Duodenal mucosa (tissue), 2 donors: ENCODE results near the gene GAA.

Source experiments
- H3K27ac ChIP-seq: one replicate; pipeline ENCODE4 v1.7.0; 2013; ENCODE audit warnings: low read depth, low read length
- H3K27me3 ChIP-seq, 2 donors: one replicate each; pipeline ENCODE4 v1.7.0; 2013; ENCODE audit warnings: low read length in 2 of 2, control low read depth in 1 of 2; ENCODE audit not compliant: insufficient read depth in 2 of 2, control insufficient read depth in 1 of 2
- H3K36me3 ChIP-seq, 2 donors: one replicate each; pipeline ENCODE4 v1.7.0; 2013; ENCODE audit warnings: low read length in 2 of 2, control low read depth in 1 of 2; ENCODE audit not compliant: insufficient read depth in 2 of 2, control insufficient read depth in 1 of 2
- H3K4me1 ChIP-seq, 2 donors: one replicate each; pipeline ENCODE4 v1.7.0; 2013; ENCODE audit warnings: low read length in 2 of 2, control low read depth in 1 of 2; ENCODE audit not compliant: insufficient read depth in 2 of 2, control insufficient read depth in 1 of 2
- H3K4me3 ChIP-seq, 2 donors: one replicate each; pipeline ENCODE4 v1.7.0; 2013; ENCODE audit warnings: low read length in 2 of 2, low read depth in 1 of 2
- H3K9ac ChIP-seq, 2 donors: one replicate each; pipeline ENCODE4 v1.7.0; 2013; ENCODE audit warnings: low read length in 2 of 2, low read depth in 1 of 2
- H3K9me3 ChIP-seq, 2 donors: one replicate each; pipeline ENCODE4 v1.7.0; 2013; ENCODE audit warnings: low read length in 2 of 2, control low read depth in 1 of 2; ENCODE audit not compliant: control insufficient read depth in 1 of 2

The GAA gene

GRCh38 chr17:80104321-80104955 is 3.1 kb downstream of the GAA start:
- Histone ChIP-seq H3K27me3 (no peaks in the 10 kb centered on the region), H3K9ac (no peak overlapping the region), H3K27ac (no peak overlapping the region), H3K9me3 (no peaks in the 10 kb centered on the region), H3K4me3 (no peak overlapping the region), H3K36me3 (no peaks in the 10 kb centered on the region), H3K4me1 (peaks cover 14 to 16% of the 10 kb centered on the region in 2 donors)

GRCh38 chr17:80104956-80105375 is 3.6 kb downstream of the GAA start:
- Histone ChIP-seq H3K27me3 (no peaks in the 10 kb centered on the region), H3K36me3 (no peaks in the 10 kb centered on the region), H3K9ac (no peak overlapping the region), H3K9me3 (no peaks in the 10 kb centered on the region), H3K27ac (no peak overlapping the region), H3K4me3 (no peak overlapping the region), H3K4me1 (peaks cover 14 to 16% of the 10 kb centered on the region in 2 donors)

- Histone ChIP-seq H3K4me1 (peaks cover 14 to 16% of the 10 kb centered on the region in 2 donors), H3K9me3 (no peaks in the 10 kb centered on the region), H3K9ac (no peak overlapping the region), H3K27ac (no peak overlapping the region), H3K36me3 (no peaks in the 10 kb centered on the region), H3K4me3 (no peak overlapping the region), H3K27me3 (no peaks in the 10 kb centered on the region)
Measured at GRCh38 chr17:80105762-80106161, 4.4 kb downstream of the GAA start.

GRCh38 chr17:80106176-80106575 is 4.8 kb downstream of the GAA start:
- Histone ChIP-seq H3K4me1 (peaks cover 14 to 16% of the 10 kb centered on the region in 2 donors), H3K27me3 (no peaks in the 10 kb centered on the region), H3K9me3 (no peaks in the 10 kb centered on the region), H3K4me3 (no peak overlapping the region), H3K27ac (no peak overlapping the region), H3K36me3 (no peaks in the 10 kb centered on the region), H3K9ac (no peak overlapping the region)

- Histone ChIP-seq H3K9me3 (no peaks in the 10 kb centered on the region), H3K27me3 (no peaks in the 10 kb centered on the region), H3K36me3 (no peaks in the 10 kb centered on the region), H3K4me1 (peaks cover 14 to 16% of the 10 kb centered on the region in 2 donors), H3K9ac (no peak overlapping the region), H3K27ac (no peak overlapping the region), H3K4me3 (no peak overlapping the region)
Measured at GRCh38 chr17:80106751-80107150, 5.4 kb downstream of the GAA start.

GRCh38 chr17:80107231-80108021 is 6.0 kb downstream of the GAA start:
- H3K4me1 ChIP-seq, result peaks cover 9 to 10% of the 10 kb centered on the region in 2 donors
- no peaks in the 10 kb centered on the region for H3K27me3 ChIP-seq
- H3K9ac ChIP-seq, result no peak overlapping the region
- no peaks in the 10 kb centered on the region for H3K36me3 ChIP-seq
- no peak overlapping the region for H3K4me3 ChIP-seq
- H3K27ac ChIP-seq, result no peak overlapping the region
- no peaks in the 10 kb centered on the region for H3K9me3 ChIP-seq

- Histone ChIP-seq H3K4me3 (no peak overlapping the region), H3K27ac (no peak overlapping the region), H3K9ac (no peak overlapping the region), H3K4me1 (peaks cover under 1 to 1% of the 10 kb centered on the region in 2 donors), H3K27me3 (no peaks in the 10 kb centered on the region), H3K36me3 (no peaks in the 10 kb centered on the region), H3K9me3 (no peaks in the 10 kb centered on the region)
Measured at GRCh38 chr17:80108036-80108971, 6.9 kb downstream of the GAA start.

- Histone ChIP-seq H3K9me3 (no peaks in the 10 kb centered on the region), H3K4me1 (no peaks in the 10 kb centered on the region), H3K27ac (no peak overlapping the region), H3K36me3 (no peaks in the 10 kb centered on the region), H3K4me3 (no peak overlapping the region), H3K9ac (no peak overlapping the region), H3K27me3 (no peaks in the 10 kb centered on the region)
Measured at GRCh38 chr17:80109066-80109660, 7.8 kb downstream of the GAA start.

GRCh38 chr17:80109713-80110446 is 8.5 kb downstream of the GAA start:
- H3K4me3 ChIP-seq, result no peak overlapping the region
- no peaks in the 10 kb centered on the region for H3K9me3 ChIP-seq
- no peak overlapping the region for H3K27ac ChIP-seq
- H3K4me1 ChIP-seq, result no peaks in the 10 kb centered on the region
- no peaks in the 10 kb centered on the region for H3K27me3 ChIP-seq
- H3K9ac ChIP-seq, result no peak overlapping the region
- H3K36me3 ChIP-seq, result no peaks in the 10 kb centered on the region
